Chondrocyte (in vitro differentiated cells): ENCODE measurements around the gene RPS6KB1. TPM values are rescaled to one million over a fixed set of nuclear protein-coding genes. Genes with fewer than 3 reads are reported as not detected.

Experiments
- DNase-seq: peaks from one replicate; pipeline ENCODE4 v3.0.0; 2021; ENCODE audit warnings: mixed read lengths, low spot score
- H3K27ac Mint-ChIP-seq: one replicate; pipeline ENCODE4 v1.8.0; 2021; ENCODE audit warnings: mild to moderate bottlenecking, moderate library complexity, mixed read lengths; ENCODE audit not compliant: unreplicated experiment
- H3K27me3 Mint-ChIP-seq: 2 replicates; pipeline ENCODE4 v1.8.0; 2021; ENCODE audit warnings: low read depth, mixed read lengths
- H3K36me3 Mint-ChIP-seq: 2 replicates; pipeline ENCODE4 v1.8.0; 2021; ENCODE audit warnings: low read depth, mixed read lengths
- H3K4me1 Mint-ChIP-seq: 2 replicates; pipeline ENCODE4 v1.8.0; 2021; ENCODE audit warnings: low read depth, mild to moderate bottlenecking, mixed read lengths
- H3K4me3 Mint-ChIP-seq: one replicate; pipeline ENCODE4 v1.8.0; 2021; ENCODE audit warnings: mild to moderate bottlenecking, moderate library complexity, mixed read lengths; ENCODE audit not compliant: unreplicated experiment
- H3K9me3 Mint-ChIP-seq: 2 replicates; pipeline ENCODE4 v1.8.0; 2021; ENCODE audit warnings: low read depth, mixed read lengths
- CTCF ChIP-seq: fragments of 200-600 bp; sonication (generic); IDR thresholded peaks from 2 replicates; pipeline ENCODE4 v1.5.0; 2021; ENCODE audit warnings: antibody characterized with exemption, mild to moderate bottlenecking, moderate library complexity
- total RNA-seq: library from RNA; stranded (reverse); gene quantifications from 3 replicates; pipeline ENCODE4 v1.2.1, GENCODE V29; 2021

RPS6KB1 gene
- total RNA-seq, 1 donor from 2014 or later, result 29.6 TPM

- Mint-ChIP-seq H3K27me3 (no peaks in the 10 kb centered on the region), H3K4me3 (peak overlapping the region; percentile 96), H3K36me3 (peaks cover 2% of the 10 kb centered on the region), H3K27ac (peak overlapping the region; percentile 96), H3K4me1 (peaks cover 39% of the 10 kb centered on the region), H3K9me3 (no peaks in the 10 kb centered on the region)
- DNase-seq, result peak; percentile 69
- peak; percentile 7 for TF ChIP-seq CTCF
Measured at GRCh38 chr17:59892251-59892923, 534 bp upstream of the RPS6KB1 start.

GRCh38 chr17:59893676-59894100, 767 bp downstream of the RPS6KB1 start:
- TF ChIP-seq CTCF, result peak; percentile 43
- Mint-ChIP-seq H3K27me3 (no peaks in the 10 kb centered on the region), H3K4me3 (peak overlapping the region; percentile 96), H3K27ac (peak overlapping the region; percentile 96), H3K4me1 (peaks cover 39% of the 10 kb centered on the region), H3K36me3 (no peaks in the 10 kb centered on the region), H3K9me3 (no peaks in the 10 kb centered on the region)
- no peak for DNase-seq

- H3K4me1 Mint-ChIP-seq, result peaks cover 30% of the 10 kb centered on the region
- H3K27ac Mint-ChIP-seq, result peak overlapping the region; percentile 12
- TF ChIP-seq CTCF, result no peak
- DNase-seq, result no peak
- no peaks in the 10 kb centered on the region for H3K27me3 Mint-ChIP-seq
- no peak overlapping the region for H3K4me3 Mint-ChIP-seq
- H3K36me3 Mint-ChIP-seq, result no peaks in the 10 kb centered on the region
- H3K9me3 Mint-ChIP-seq, result no peaks in the 10 kb centered on the region
Measured at GRCh38 chr17:59897090-59897489, 4.2 kb downstream of the RPS6KB1 start.

- TF ChIP-seq CTCF, result no peak
- no peaks in the 10 kb centered on the region for H3K36me3 Mint-ChIP-seq
- H3K9me3 Mint-ChIP-seq, result no peaks in the 10 kb centered on the region
- no peak for DNase-seq
- H3K27me3 Mint-ChIP-seq, result no peaks in the 10 kb centered on the region
- peaks cover 22% of the 10 kb centered on the region for H3K4me1 Mint-ChIP-seq
- no peak overlapping the region for H3K27ac Mint-ChIP-seq
- no peak overlapping the region for H3K4me3 Mint-ChIP-seq
Measured at GRCh38 chr17:59899099-59899498, 6.2 kb downstream of the RPS6KB1 start.

- H3K4me1 Mint-ChIP-seq, result peaks cover 11% of the 10 kb centered on the region
- no peak overlapping the region for H3K27ac Mint-ChIP-seq
- no peaks in the 10 kb centered on the region for H3K36me3 Mint-ChIP-seq
- no peaks in the 10 kb centered on the region for H3K27me3 Mint-ChIP-seq
- H3K4me3 Mint-ChIP-seq, result no peak overlapping the region
- no peak for TF ChIP-seq CTCF
- no peaks in the 10 kb centered on the region for H3K9me3 Mint-ChIP-seq
- peak; percentile 5 for DNase-seq
Measured at GRCh38 chr17:59901604-59902003, 8.7 kb downstream of the RPS6KB1 start.
